SU-DHL-6 (cell line): ENCODE results near the gene CBX6.

Experiments
- H2AFZ ChIP-seq: fragments of 200-600 bp; sonication (generic); 2 replicates; pipeline ENCODE4 v1.6.1; 2014; ENCODE audit warnings: low read depth, mild to moderate bottlenecking, moderate library complexity, mixed read lengths, antibody characterized with exemption, low read length; ENCODE audit not compliant: severe bottlenecking
- H3F3A ChIP-seq: fragments of 200-600 bp; shearing (Covaris generic); 2 replicates; pipeline ENCODE4 v1.6.0; 2016; ENCODE audit warnings: antibody characterized with exemption, mild to moderate bottlenecking; ENCODE audit not compliant: insufficient read depth
- H3K27ac ChIP-seq: fragments of 200-600 bp; sonication (generic); 2 replicates; pipeline ENCODE4 v1.5.1; 2016; ENCODE audit warnings: low read depth, mild to moderate bottlenecking, low read length, moderate library complexity, mixed read lengths
- H3K27me3 ChIP-seq: fragments of 200-600 bp; sonication (generic), shearing (Covaris generic); 2 replicates; pipeline ENCODE4 v1.6.0; 2014; ENCODE audit warnings: mild to moderate bottlenecking, low read length
- H3K36me3 ChIP-seq: fragments of 200-600 bp; sonication (generic); 2 replicates; pipeline ENCODE4 v1.6.1; 2014; ENCODE audit warnings: mild to moderate bottlenecking, low read length, mixed read lengths
- H3K4me2 ChIP-seq: fragments of 300-600, 200-600 bp; shearing (Covaris generic), sonication (generic); 2 replicates; pipeline ENCODE4 v1.6.0; 2014; ENCODE audit warnings: low read length, low read depth, mild to moderate bottlenecking; ENCODE audit not compliant: poor library complexity, severe bottlenecking
- H3K4me3 ChIP-seq: fragments of 200-600 bp; sonication (generic); 2 replicates; pipeline ENCODE4 v1.5.1; 2014; ENCODE audit warnings: antibody characterized with exemption, low read length, mild to moderate bottlenecking, mixed read lengths; ENCODE audit not compliant: insufficient read depth, poor library complexity, severe bottlenecking
- H3K79me2 ChIP-seq: fragments of 200-600 bp; sonication (generic); 2 replicates; pipeline ENCODE4 v1.6.1; 2014; ENCODE audit warnings: mild to moderate bottlenecking, low read length, moderate library complexity; ENCODE audit not compliant: insufficient read depth
- H3K9ac ChIP-seq: fragments of 200-600 bp; sonication (generic); 2 replicates; pipeline ENCODE4 v1.7.0; 2014; ENCODE audit warnings: mild to moderate bottlenecking, low read length
- H3K9me2 ChIP-seq: fragments of 200-600 bp; sonication (generic); replicated peaks from 2 replicates; pipeline ENCODE4 v1.6.1; 2014; ENCODE audit warnings: low read length; ENCODE audit not compliant: insufficient read depth
- H3K9me3 ChIP-seq: fragments of 200-600 bp; sonication (generic); 2 replicates; pipeline ENCODE4 v1.6.1; 2014; ENCODE audit warnings: low read length, mixed read lengths; ENCODE audit not compliant: insufficient read depth
- H4K20me1 ChIP-seq: fragments of 200-600 bp; sonication (generic); 2 replicates; pipeline ENCODE4 v1.6.1; 2014; ENCODE audit warnings: low read depth, mild to moderate bottlenecking, antibody characterized with exemption, low read length, moderate library complexity, mixed read lengths
- EZH2phosphoT487 ChIP-seq: fragments of 200-600 bp; sonication (generic), shearing (Covaris generic); conservative IDR thresholded peaks from 2 replicates; pipeline ENCODE4 v1.6.1; 2018; ENCODE audit warnings: mild to moderate bottlenecking, antibody characterized with exemption, low read length, moderate library complexity, mixed read lengths
- TF ChIP-seq, protein P1 (sequence below): fragments of 200-600 bp; sonication (generic); IDR thresholded peaks from one replicate; pipeline ENCODE4 v1.5.1; 2017; ENCODE audit warnings: antibody characterized with exemption, mild to moderate bottlenecking, low read length, moderate library complexity; ENCODE audit not compliant: insufficient read depth, poor library complexity, severe bottlenecking

CBX6 gene

DNA sequence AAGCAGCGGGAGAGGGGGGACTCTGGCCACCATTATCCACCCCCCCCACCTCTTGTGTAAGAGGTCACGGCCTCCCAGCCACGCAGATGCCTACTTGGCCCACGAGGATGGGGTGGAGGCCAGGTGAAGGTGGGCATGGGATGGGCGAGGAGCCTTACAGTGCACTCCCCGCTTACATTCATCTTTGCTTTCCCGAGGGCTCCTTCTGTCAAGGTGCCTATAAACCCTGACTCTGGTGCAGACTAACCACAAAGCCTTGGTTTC, 41.2 kb downstream of the CBX6 start:
- no peaks in the 10 kb centered on the region for H3F3A ChIP-seq
- H4K20me1 ChIP-seq = no peaks in the 10 kb centered on the region
- H3K27me3 ChIP-seq = no peaks in the 10 kb centered on the region; the same call in 1 of the 2 replicates
- no peak overlapping the region for H2AFZ ChIP-seq
- no peak overlapping the region for H3K4me2 ChIP-seq
- no peak overlapping the region for H3K27ac ChIP-seq
- no peaks in the 10 kb centered on the region for H3K36me3 ChIP-seq
- no peak overlapping the region for H3K9ac ChIP-seq
- H3K79me2 ChIP-seq = no peaks in the 10 kb centered on the region
- no peak overlapping the region for H3K4me3 ChIP-seq
- H3K9me3 ChIP-seq = no peaks in the 10 kb centered on the region
- no peak for TF ChIP-seq EZH2phosphoT487
- TF ChIP-seq, protein P1, sequence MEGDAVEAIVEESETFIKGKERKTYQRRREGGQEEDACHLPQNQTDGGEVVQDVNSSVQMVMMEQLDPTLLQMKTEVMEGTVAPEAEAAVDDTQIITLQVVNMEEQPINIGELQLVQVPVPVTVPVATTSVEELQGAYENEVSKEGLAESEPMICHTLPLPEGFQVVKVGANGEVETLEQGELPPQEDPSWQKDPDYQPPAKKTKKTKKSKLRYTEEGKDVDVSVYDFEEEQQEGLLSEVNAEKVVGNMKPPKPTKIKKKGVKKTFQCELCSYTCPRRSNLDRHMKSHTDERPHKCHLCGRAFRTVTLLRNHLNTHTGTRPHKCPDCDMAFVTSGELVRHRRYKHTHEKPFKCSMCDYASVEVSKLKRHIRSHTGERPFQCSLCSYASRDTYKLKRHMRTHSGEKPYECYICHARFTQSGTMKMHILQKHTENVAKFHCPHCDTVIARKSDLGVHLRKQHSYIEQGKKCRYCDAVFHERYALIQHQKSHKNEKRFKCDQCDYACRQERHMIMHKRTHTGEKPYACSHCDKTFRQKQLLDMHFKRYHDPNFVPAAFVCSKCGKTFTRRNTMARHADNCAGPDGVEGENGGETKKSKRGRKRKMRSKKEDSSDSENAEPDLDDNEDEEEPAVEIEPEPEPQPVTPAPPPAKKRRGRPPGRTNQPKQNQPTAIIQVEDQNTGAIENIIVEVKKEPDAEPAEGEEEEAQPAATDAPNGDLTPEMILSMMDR = no peak
- H3K9me2 ChIP-seq = no peaks in the 10 kb centered on the region

DNA sequence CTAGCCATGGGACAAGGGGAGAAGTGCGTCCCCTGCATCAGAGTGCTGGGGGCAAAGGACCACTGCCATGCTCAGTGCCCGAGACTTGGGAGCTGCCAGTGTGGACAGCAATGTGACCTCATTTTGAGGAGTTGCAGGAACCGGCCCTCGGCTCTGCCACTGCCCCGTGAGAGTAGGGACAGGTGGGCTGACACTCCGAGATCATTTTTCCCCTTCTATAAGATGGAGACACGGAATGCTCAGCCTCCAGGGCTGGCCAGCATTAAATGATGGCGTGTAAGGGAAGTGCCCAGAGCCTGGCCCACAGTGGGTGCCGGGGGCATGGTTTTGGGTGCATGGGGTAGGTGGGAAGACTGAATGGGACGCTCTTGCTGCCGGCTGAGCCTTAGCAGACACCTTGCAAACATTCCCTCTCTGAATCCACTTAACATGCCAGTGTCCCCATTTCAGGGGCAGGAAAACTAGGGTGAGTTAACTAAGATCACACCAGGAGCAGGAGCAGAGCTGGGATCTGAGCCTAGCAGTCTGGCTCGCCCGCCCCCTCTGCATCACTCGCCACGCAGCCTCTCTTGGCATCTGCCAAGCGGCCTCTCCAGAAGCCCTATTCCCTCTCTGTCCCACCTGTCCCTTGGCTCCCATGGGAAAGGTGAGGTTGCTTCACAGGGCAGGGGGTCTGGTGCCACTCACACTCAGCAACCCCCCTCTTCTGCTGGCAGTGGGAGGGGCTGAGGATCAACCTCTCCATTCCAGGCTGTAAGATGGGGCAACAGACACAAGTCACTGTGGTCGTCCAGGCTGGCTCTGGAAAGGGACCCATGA, 41.8 kb downstream of the CBX6 start:
- H3K9me2 ChIP-seq = no peaks in the 10 kb centered on the region
- H3K27me3 ChIP-seq = no peaks in the 10 kb centered on the region; the same call in 1 of the 2 replicates
- TF ChIP-seq EZH2phosphoT487 = no peak
- TF ChIP-seq, protein P1 = no peak
- no peak overlapping the region for H3K9ac ChIP-seq
- no peaks in the 10 kb centered on the region for H3K36me3 ChIP-seq
- H3K9me3 ChIP-seq = no peaks in the 10 kb centered on the region
- no peak overlapping the region for H3K27ac ChIP-seq
- no peaks in the 10 kb centered on the region for H3F3A ChIP-seq
- no peak overlapping the region for H3K4me2 ChIP-seq
- H2AFZ ChIP-seq = no peak overlapping the region
- no peaks in the 10 kb centered on the region for H3K79me2 ChIP-seq
- no peaks in the 10 kb centered on the region for H4K20me1 ChIP-seq
- no peak overlapping the region for H3K4me3 ChIP-seq

DNA sequence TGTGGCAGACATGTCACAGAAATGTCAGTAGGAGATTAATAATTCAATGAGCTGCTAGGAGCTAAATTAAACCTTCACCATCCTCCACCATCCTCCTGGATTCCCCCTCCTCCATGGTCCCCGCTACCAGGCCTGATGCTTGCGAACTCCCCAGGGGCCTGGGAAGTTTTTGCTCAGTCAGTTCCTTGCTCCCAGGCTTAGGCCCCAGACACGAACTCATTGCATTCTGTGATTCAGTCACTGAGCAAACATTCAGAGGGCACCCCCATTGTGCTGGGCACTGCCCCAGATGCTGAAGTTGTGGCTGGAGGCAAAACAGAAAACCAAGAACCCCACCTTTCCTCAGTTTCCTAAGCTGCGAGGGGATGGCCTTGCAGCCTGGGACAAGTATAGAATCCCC, 42.5 kb downstream of the CBX6 start:
- TF ChIP-seq EZH2phosphoT487 = no peak
- TF ChIP-seq, protein P1 = no peak
- Histone ChIP-seq H3K4me3 (no peak overlapping the region), H4K20me1 (no peaks in the 10 kb centered on the region), H3F3A (no peaks in the 10 kb centered on the region), H3K9me2 (no peaks in the 10 kb centered on the region), H3K9me3 (no peaks in the 10 kb centered on the region), H3K27ac (no peak overlapping the region), H3K27me3 (no peaks in the 10 kb centered on the region; the same call in 1 of the 2 replicates), H3K9ac (no peak overlapping the region), H3K4me2 (no peak overlapping the region), H3K79me2 (no peaks in the 10 kb centered on the region), H2AFZ (no peak overlapping the region), H3K36me3 (no peaks in the 10 kb centered on the region)
